Measurements from ENCODE around the gene TUBG2. TPM values are rescaled to one million over a fixed set of nuclear protein-coding genes. Genes with fewer than 3 reads are reported as not detected.

TUBG2 gene
- total RNA-seq, 1 experiment from 2014 or later = 21.3 TPM

DNA sequence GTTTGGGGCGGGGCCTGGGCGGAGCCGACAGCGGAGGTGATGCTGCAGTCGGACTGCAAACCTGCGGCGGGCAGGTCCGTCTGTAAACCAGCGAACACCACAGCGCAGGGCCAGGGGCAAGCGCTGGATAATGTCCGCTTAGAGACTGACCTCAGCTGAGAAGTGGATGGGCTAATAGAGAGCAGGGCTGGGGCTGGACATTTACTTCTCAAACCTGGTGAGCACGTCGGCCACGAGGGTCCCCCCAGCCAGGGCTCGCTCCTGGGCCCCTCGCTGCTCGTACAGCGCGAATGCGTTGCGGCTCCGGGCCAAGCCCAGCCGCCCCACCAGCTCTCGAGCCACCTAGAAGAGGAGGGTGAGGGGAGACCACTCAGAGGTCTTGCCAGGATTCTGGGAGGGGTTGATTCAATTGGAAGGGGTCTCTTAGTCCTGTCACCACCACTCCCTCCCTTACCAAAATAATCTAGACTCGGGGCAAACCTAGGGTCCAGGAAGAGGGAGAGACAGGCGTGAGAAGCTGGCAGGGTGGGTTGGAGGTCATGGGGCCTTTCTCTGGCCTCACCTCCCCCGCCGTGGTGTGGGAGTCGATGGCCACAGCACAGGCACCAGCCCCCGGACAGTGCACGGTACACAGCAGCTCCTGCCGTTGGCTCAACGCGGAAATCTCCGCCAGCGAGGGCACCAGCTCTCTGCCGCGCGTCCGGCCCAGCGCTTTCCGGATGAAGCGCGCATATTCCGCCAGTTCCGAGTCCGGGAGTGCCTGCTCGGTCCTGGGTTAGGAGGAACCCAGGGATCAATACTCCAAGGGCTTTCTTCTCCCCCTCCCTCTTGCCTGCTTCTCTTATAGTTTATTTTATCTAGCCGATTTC lies 11.9 kb downstream of the TUBG2 start:
- H3K27me3 Mint-ChIP-seq (ENCODE audit: insufficient read depth, unreplicated experiment) = no peaks in the 10 kb centered on the region
- H3K27ac Mint-ChIP-seq (ENCODE audit: low read depth, unreplicated experiment) = no peak overlapping the region
- CTCF ChIA-PET = interaction anchor here (0.7 to 3.4 kb wide), 6 partner anchors 44 to 103 kb away, joined by 3 to 13 read pairs (median 4); partner anchors contain the start of gene PSMC3IP
- peaks cover 42% of the 10 kb centered on the region for H3K4me1 Mint-ChIP-seq (ENCODE audit: insufficient read depth, unreplicated experiment)
- DNase-seq (ENCODE audit: unreplicated experiment) = no peak
- TF ChIP-seq, protein P1, sequence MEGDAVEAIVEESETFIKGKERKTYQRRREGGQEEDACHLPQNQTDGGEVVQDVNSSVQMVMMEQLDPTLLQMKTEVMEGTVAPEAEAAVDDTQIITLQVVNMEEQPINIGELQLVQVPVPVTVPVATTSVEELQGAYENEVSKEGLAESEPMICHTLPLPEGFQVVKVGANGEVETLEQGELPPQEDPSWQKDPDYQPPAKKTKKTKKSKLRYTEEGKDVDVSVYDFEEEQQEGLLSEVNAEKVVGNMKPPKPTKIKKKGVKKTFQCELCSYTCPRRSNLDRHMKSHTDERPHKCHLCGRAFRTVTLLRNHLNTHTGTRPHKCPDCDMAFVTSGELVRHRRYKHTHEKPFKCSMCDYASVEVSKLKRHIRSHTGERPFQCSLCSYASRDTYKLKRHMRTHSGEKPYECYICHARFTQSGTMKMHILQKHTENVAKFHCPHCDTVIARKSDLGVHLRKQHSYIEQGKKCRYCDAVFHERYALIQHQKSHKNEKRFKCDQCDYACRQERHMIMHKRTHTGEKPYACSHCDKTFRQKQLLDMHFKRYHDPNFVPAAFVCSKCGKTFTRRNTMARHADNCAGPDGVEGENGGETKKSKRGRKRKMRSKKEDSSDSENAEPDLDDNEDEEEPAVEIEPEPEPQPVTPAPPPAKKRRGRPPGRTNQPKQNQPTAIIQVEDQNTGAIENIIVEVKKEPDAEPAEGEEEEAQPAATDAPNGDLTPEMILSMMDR (IDR thresholded peaks at IDR 0.05; ENCODE audit: unreplicated experiment) = no peak
- peak overlapping the region; percentile 25 for H3K4me3 Mint-ChIP-seq (ENCODE audit: unreplicated experiment)
- no peaks in the 10 kb centered on the region for H3K9me3 Mint-ChIP-seq (ENCODE audit: unreplicated experiment)
- intact Hi-C loops (cut with micrococcal nuclease) = no loop called here
- peaks cover 50% of the 10 kb centered on the region for H3K36me3 Mint-ChIP-seq (ENCODE audit: insufficient read depth, unreplicated experiment)
- POLR2A ChIA-PET = interaction anchor here (1.1 to 10.9 kb wide), 8 partner anchors 9 to 93 kb away, joined by 3 to 158 read pairs (median 7); partner anchors contain the start of genes EZH1, PSMC3IP, RETREG3 and TUBG1
- BruUV-seq (replicated peaks) = no TSS peak

DNA sequence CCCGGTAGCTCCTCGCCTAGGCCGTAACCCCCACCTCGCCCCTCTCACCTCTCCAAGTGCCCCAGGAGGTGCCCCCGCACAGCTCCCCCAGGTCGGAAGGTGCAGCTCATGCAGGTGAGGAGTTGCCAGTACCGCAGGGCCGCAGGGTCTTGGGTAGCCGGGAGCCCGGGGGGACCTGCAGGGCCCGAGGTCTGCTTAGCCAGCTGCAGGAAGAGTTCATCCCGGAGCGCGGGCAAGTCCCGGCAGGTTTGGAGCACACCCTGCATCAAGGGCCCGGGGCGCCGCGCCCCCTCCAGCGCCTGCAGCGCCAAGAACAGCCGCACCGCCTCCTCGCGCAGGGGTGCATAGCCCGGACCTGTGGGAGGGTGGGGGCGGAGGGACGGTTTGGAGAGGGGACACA lies 13.0 kb downstream of the TUBG2 start:
- BruUV-seq (replicated peaks) = no TSS peak

GRCh38 chr17:42673266-42673884 lies 14.3 kb downstream of the TUBG2 start:
- ChIA-PET POLR2A (interaction anchor here (0.6 to 10.9 kb wide), 9 partner anchors 12 to 160 kb away, joined by 4 to 158 read pairs (median 11); partner anchors contain the start of genes PSMC3IP, RETREG3, TUBG1 and TUBG2), CTCF (interaction anchor here (1.5 to 3.4 kb wide), 2 partner anchors 50 to 95 kb away, joined by 3 to 13 read pairs; partner anchors contain the start of gene PSMC3IP)
- Mint-ChIP-seq H3K4me3 (ENCODE audit: unreplicated experiment) (no peak overlapping the region), H3K4me1 (ENCODE audit: insufficient read depth, unreplicated experiment) (peaks cover 28% of the 10 kb centered on the region), H3K9me3 (ENCODE audit: unreplicated experiment) (no peaks in the 10 kb centered on the region), H3K27me3 (ENCODE audit: insufficient read depth, unreplicated experiment) (no peaks in the 10 kb centered on the region), H3K36me3 (ENCODE audit: insufficient read depth, unreplicated experiment) (peaks cover 47% of the 10 kb centered on the region), H3K27ac (ENCODE audit: low read depth, unreplicated experiment) (no peak overlapping the region)
- intact Hi-C loops (cut with micrococcal nuclease) = no loop called here
- no peak for DNase-seq (ENCODE audit: unreplicated experiment)
- no TSS peak for BruUV-seq (replicated peaks)
- TF ChIP-seq, protein P1 (IDR thresholded peaks at IDR 0.05; ENCODE audit: unreplicated experiment) = no peak

More for the DNA sequence above, 13.0 kb downstream of the TUBG2 start:
- Mint-ChIP-seq H3K27ac (ENCODE audit: low read depth, unreplicated experiment) (no peak overlapping the region), H3K4me1 (ENCODE audit: insufficient read depth, unreplicated experiment) (peaks cover 38% of the 10 kb centered on the region), H3K27me3 (ENCODE audit: insufficient read depth, unreplicated experiment) (no peaks in the 10 kb centered on the region), H3K4me3 (ENCODE audit: unreplicated experiment) (peak overlapping the region; percentile 25), H3K36me3 (ENCODE audit: insufficient read depth, unreplicated experiment) (peaks cover 47% of the 10 kb centered on the region), H3K9me3 (ENCODE audit: unreplicated experiment) (no peaks in the 10 kb centered on the region)
- DNase-seq (ENCODE audit: unreplicated experiment) = peak; percentile 27
- intact Hi-C loops (cut with micrococcal nuclease) = no loop called here
- POLR2A ChIA-PET = interaction anchor here (0.6 to 10.9 kb wide), 11 partner anchors 10 to 136 kb away, joined by 3 to 158 read pairs (median 5); partner anchors contain the start of genes EZH1, NAGLU, PSMC3IP and RETREG3
- CTCF ChIA-PET = interaction anchor here (0.7 to 3.4 kb wide), 5 partner anchors 45 to 94 kb away, joined by 3 to 13 read pairs (median 3); partner anchors contain the start of gene PSMC3IP
- TF ChIP-seq, protein P1 (IDR thresholded peaks at IDR 0.05; ENCODE audit: unreplicated experiment) = no peak
